MCF 10A (cell line): ENCODE results near the gene SLC30A4. TPM values are rescaled to one million over a fixed set of nuclear protein-coding genes. Genes with fewer than 3 reads are reported as not detected.

Experiments used
- BruUV-seq: library from RNA; stranded (reverse); fragments of 400-500 nt; replicated peaks from 2 replicates; lab custom pipeline; 2021; lab: Mats Ljungman, UMichigan
- CTCF ChIA-PET: fragments of 300-600 bp; sonication (Branson Sonifier 250); formaldehyde crosslinking; extraction: SDS; loops from one replicate; lab custom pipeline; 2021; ENCODE audit warnings: antibody characterized with exemption, inconsistent platforms; lab: Yijun Ruan, JAX
- POLR2A ChIA-PET: fragments of 300-600, 350-650 bp; sonication (Branson Sonifier 250); formaldehyde crosslinking; extraction: SDS; loops from one replicate; lab custom pipeline; 2020; ENCODE audit warnings: antibody characterized with exemption, inconsistent platforms; lab: Yijun Ruan, JAX
- DNase-seq: peaks from one replicate; pipeline ENCODE4 v3.0.0-alpha.2; 2018; ENCODE audit not compliant: unreplicated experiment
- H3K27ac Mint-ChIP-seq: one replicate; pipeline ENCODE4 v1.8.0; 2022; ENCODE audit warnings: mild to moderate bottlenecking, low read depth, mixed read lengths; ENCODE audit not compliant: unreplicated experiment
- H3K27me3 Mint-ChIP-seq: one replicate; pipeline ENCODE4 v1.8.0; 2022; ENCODE audit warnings: mixed read lengths; ENCODE audit not compliant: insufficient read depth, unreplicated experiment
- H3K36me3 Mint-ChIP-seq: one replicate; pipeline ENCODE4 v1.8.0; 2022; ENCODE audit warnings: mild to moderate bottlenecking, moderate library complexity, mixed read lengths; ENCODE audit not compliant: insufficient read depth, unreplicated experiment
- H3K4me1 Mint-ChIP-seq: one replicate; pipeline ENCODE4 v1.8.0; 2022; ENCODE audit warnings: mixed read lengths; ENCODE audit not compliant: insufficient read depth, unreplicated experiment
- H3K4me3 Mint-ChIP-seq: one replicate; pipeline ENCODE4 v1.8.0; 2022; ENCODE audit warnings: mild to moderate bottlenecking, moderate library complexity, mixed read lengths; ENCODE audit not compliant: unreplicated experiment
- H3K9me3 Mint-ChIP-seq: one replicate; pipeline ENCODE4 v1.8.0; 2022; ENCODE audit warnings: mixed read lengths; ENCODE audit not compliant: unreplicated experiment
- intact Hi-C: fragments of 100-400 bp; cut with micrococcal nuclease; formaldehyde crosslinking; loops from 2 replicates; pipeline ENCODE4 v1.14.1; 2022
- total RNA-seq: library from RNA; stranded (reverse); gene quantifications from 2 replicates; pipeline ENCODE4 v1.2.3, GENCODE V29; 2022
- TF ChIP-seq, protein P1 (sequence below): fragments of 200-600 bp; IDR thresholded peaks from one replicate; pipeline ENCODE4 v1.8.0; 2022; ENCODE audit warnings: antibody characterized with exemption, mild to moderate bottlenecking; ENCODE audit not compliant: unreplicated experiment

SLC30A4 gene
- total RNA-seq, 1 experiment from 2014 or later = 3.4 TPM

DNA sequence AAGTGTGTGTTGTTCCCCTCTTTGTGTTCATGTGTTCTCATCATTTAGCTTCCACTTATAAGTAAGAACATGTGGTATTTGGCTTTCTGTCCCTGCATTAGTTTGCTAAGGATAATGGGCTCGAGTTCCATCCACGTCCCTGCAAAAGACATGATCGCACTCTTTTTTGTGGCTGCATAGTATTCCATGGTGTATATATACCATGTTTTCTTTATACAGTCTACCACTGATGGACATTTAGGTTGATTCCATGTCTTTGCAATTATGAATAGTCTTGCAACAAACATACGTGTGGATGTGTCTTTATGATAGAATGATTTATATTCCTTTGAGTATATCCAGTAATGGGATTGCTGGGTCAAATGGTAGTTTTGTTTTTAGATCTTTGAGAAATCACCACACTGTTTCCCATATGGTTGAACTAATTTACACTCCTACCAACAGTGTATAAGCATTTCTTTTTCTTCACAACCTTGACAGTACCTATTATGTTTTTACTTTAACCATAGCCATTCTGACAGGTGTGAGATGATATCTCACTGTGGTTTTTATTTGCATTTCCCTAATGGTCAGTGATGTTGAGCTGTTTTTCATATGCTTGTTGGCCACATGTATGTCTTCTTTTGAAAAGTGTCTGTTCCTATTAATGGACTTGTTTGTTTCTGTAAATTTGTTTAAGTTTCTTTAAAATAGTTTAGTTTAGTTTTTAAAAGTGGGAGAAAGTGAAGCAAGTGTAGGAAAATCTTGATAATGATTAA lies 21.9 kb upstream of the SLC30A4 start:
- TF ChIP-seq, protein P1, sequence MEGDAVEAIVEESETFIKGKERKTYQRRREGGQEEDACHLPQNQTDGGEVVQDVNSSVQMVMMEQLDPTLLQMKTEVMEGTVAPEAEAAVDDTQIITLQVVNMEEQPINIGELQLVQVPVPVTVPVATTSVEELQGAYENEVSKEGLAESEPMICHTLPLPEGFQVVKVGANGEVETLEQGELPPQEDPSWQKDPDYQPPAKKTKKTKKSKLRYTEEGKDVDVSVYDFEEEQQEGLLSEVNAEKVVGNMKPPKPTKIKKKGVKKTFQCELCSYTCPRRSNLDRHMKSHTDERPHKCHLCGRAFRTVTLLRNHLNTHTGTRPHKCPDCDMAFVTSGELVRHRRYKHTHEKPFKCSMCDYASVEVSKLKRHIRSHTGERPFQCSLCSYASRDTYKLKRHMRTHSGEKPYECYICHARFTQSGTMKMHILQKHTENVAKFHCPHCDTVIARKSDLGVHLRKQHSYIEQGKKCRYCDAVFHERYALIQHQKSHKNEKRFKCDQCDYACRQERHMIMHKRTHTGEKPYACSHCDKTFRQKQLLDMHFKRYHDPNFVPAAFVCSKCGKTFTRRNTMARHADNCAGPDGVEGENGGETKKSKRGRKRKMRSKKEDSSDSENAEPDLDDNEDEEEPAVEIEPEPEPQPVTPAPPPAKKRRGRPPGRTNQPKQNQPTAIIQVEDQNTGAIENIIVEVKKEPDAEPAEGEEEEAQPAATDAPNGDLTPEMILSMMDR = no peak
- no peaks in the 10 kb centered on the region for H3K27me3 Mint-ChIP-seq
- no peak overlapping the region for H3K4me3 Mint-ChIP-seq
- CTCF ChIA-PET = interaction anchor here (0.6 kb wide), 1 partner anchor 161 kb away, joined by 4 read pairs; no protein-coding TSS in a partner anchor
- POLR2A ChIA-PET = no interaction called here
- H3K9me3 Mint-ChIP-seq = no peaks in the 10 kb centered on the region
- intact Hi-C loops = no loop called here
- no peak for DNase-seq
- peaks cover 6% of the 10 kb centered on the region for H3K4me1 Mint-ChIP-seq
- no peak overlapping the region for H3K27ac Mint-ChIP-seq
- no peaks in the 10 kb centered on the region for H3K36me3 Mint-ChIP-seq
- BruUV-seq = no TSS peak

DNA sequence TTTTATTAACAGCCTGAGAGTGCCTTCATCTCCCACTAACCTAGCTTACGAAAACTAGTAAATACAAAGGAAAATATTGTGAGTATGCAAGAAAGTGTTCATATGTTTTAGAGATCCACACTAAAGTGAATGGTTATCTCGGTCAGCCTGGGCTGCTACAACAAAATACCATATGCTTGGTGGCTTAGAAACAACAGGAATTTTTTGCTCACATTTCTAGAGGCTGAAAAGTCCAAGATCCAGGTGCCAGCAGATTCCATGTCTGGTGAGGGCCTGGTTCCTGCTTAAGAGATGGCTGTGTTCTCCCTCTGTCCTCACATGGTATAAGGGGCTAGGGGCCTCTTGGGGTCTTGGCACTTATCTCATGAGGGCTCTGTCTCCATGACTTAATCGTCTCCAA lies 20.5 kb upstream of the SLC30A4 start:
- Mint-ChIP-seq H3K27ac (no peak overlapping the region), H3K27me3 (no peaks in the 10 kb centered on the region), H3K36me3 (no peaks in the 10 kb centered on the region), H3K9me3 (no peaks in the 10 kb centered on the region), H3K4me3 (no peak overlapping the region), H3K4me1 (no peaks in the 10 kb centered on the region)
- POLR2A ChIA-PET = no interaction called here
- no peak for DNase-seq
- TF ChIP-seq, protein P1 = no peak
- CTCF ChIA-PET = interaction anchor here (0.6 kb wide), 1 partner anchor 228 kb away, joined by 3 read pairs; no protein-coding TSS in a partner anchor
- BruUV-seq = no TSS peak
- intact Hi-C loops = no loop called here

DNA sequence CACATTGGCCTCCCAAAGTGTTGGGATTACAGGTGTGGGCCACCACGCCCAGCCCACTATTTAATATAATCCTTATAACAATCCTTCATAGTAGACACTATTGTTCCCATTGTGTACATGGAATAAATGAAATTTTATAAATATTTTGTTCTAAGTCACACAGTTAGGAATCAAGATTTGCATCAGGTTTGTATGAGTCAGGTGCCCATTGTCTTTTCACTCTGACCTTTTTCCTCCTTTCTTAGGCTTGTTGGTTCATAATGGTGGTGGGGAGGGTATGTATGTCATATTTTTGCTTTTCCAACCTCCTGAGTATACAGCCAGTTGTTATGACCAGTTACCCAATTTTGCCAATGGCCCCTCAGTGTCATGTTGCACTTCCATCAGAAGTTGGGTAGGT lies 18.0 kb upstream of the SLC30A4 start:
- no peaks in the 10 kb centered on the region for H3K27me3 Mint-ChIP-seq
- TF ChIP-seq, protein P1 = no peak
- no peak overlapping the region for H3K4me3 Mint-ChIP-seq
- ChIA-PET POLR2A (no interaction called here), CTCF (interaction anchor here (0.6 to 1.1 kb wide), 2 partner anchors 21 to 83 kb away, joined by 4 read pairs; no protein-coding TSS in a partner anchor)
- no TSS peak for BruUV-seq
- H3K9me3 Mint-ChIP-seq = no peaks in the 10 kb centered on the region
- no peaks in the 10 kb centered on the region for H3K36me3 Mint-ChIP-seq
- intact Hi-C loops = no loop called here
- H3K27ac Mint-ChIP-seq = no peak overlapping the region
- DNase-seq = no peak
- no peaks in the 10 kb centered on the region for H3K4me1 Mint-ChIP-seq

DNA sequence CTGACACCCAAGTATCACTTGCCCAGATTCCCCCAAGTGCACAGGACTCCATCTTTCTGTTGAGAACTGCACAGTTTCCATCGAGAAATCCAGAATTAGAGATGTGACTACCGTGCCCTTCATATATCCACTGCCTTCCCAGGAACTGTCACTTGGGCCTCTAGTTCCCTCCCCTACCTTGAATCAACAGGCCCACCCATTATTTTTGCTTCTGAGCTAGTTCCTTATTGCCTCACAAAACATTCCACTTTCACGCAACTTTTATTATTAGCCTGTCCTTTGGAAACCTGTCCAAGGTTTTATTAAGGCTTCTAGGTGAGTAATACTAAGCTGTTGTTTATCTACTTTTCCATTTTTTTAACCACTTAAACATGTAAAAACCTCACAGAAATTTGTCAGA lies 17.1 kb upstream of the SLC30A4 start:
- TF ChIP-seq, protein P1 = no peak
- Mint-ChIP-seq H3K27me3 (no peaks in the 10 kb centered on the region), H3K9me3 (no peaks in the 10 kb centered on the region), H3K4me3 (no peak overlapping the region), H3K36me3 (no peaks in the 10 kb centered on the region), H3K4me1 (no peaks in the 10 kb centered on the region), H3K27ac (no peak overlapping the region)
- intact Hi-C loops = no loop called here
- no peak for DNase-seq
- ChIA-PET CTCF (no interaction called here), POLR2A (interaction anchor here (0.9 kb wide), 1 partner anchor 74 kb away, joined by 4 read pairs; no protein-coding TSS in a partner anchor)
- BruUV-seq = no TSS peak
